Endodermal cell (in vitro differentiated cells): ENCODE measurements around the gene GAL3ST1. TPM values are rescaled to one million over a fixed set of nuclear protein-coding genes. Genes with fewer than 3 reads are reported as not detected.

Experiments
- DNase-seq: peaks from one replicate; pipeline ENCODE4 v3.0.0-alpha.2; 2017
- H3K27ac ChIP-seq: 2 replicates; pipeline ENCODE4 v1.5.1; 2013; ENCODE audit warnings: mild to moderate bottlenecking, low read depth, low read length, moderate library complexity
- H3K27me3 ChIP-seq: 2 replicates; pipeline ENCODE4 v1.6.1; 2013; ENCODE audit warnings: mild to moderate bottlenecking, low read length, moderate library complexity; ENCODE audit not compliant: insufficient read depth, control insufficient read depth, poor library complexity, severe bottlenecking
- H3K36me3 ChIP-seq: 2 replicates; pipeline ENCODE4 v1.7.0; 2013; ENCODE audit warnings: mild to moderate bottlenecking, low read length, moderate library complexity; ENCODE audit not compliant: control insufficient read depth, insufficient read depth
- H3K4me1 ChIP-seq: one replicate; pipeline ENCODE4 v1.7.0; 2013; ENCODE audit warnings: low read length; ENCODE audit not compliant: control insufficient read depth, insufficient read depth
- H3K4me3 ChIP-seq: 2 replicates; pipeline ENCODE4 v1.5.1; 2013; ENCODE audit warnings: mild to moderate bottlenecking, low read length, moderate library complexity
- H3K9ac ChIP-seq: 2 replicates; pipeline ENCODE4 v1.6.1; 2013; ENCODE audit warnings: mild to moderate bottlenecking, low read length, moderate library complexity; ENCODE audit not compliant: poor library complexity, severe bottlenecking; ENCODE audit errors: extremely low read depth
- H3K9me3 ChIP-seq: 2 replicates; pipeline ENCODE4 v1.6.1; 2013; ENCODE audit warnings: mild to moderate bottlenecking, low read length, moderate library complexity; ENCODE audit not compliant: control insufficient read depth
- H3K27ac Mint-ChIP-seq: 2 replicates; pipeline ENCODE4 v1.8.0; 2020; ENCODE audit warnings: mixed read lengths
- H3K27me3 Mint-ChIP-seq: 2 replicates; pipeline ENCODE4 v1.8.0; 2021; ENCODE audit warnings: mild to moderate bottlenecking, mixed read lengths; ENCODE audit not compliant: insufficient read depth
- H3K36me3 Mint-ChIP-seq: 2 replicates; pipeline ENCODE4 v1.8.0; 2020; ENCODE audit warnings: low read depth, mixed read lengths
- H3K4me1 Mint-ChIP-seq: 2 replicates; pipeline ENCODE4 v1.8.0; 2020; ENCODE audit warnings: mixed read lengths
- H3K4me3 Mint-ChIP-seq: 2 replicates; pipeline ENCODE4 v1.8.0; 2020; ENCODE audit warnings: mild to moderate bottlenecking, moderate library complexity, mixed read lengths
- H3K9me3 Mint-ChIP-seq: 2 replicates; pipeline ENCODE4 v1.8.0; 2020; ENCODE audit warnings: mild to moderate bottlenecking, mixed read lengths
- CTCF ChIP-seq: fragments of 200-600 bp; sonication (generic); conservative IDR thresholded peaks from 2 replicates; pipeline ENCODE4 v1.5.0; 2021; ENCODE audit warnings: antibody characterized with exemption, mild to moderate bottlenecking
- WGBS, 2 experiments: methylation state at CpG; one replicate each; pipeline versions ENCODE4 v1.1.5 to v1.1.7; 2013; ENCODE audit warnings: missing lambda C conversion rate in 2 of 2, mixed read lengths in 1 of 2; ENCODE audit not compliant: insufficient coverage in 1 of 2, insufficient read length in 1 of 2; 5-methylcytosine and 5-hydroxymethylcytosine counted together
- total RNA-seq, 2 donors: library from RNA; stranded (reverse); fragmentation: NEBNext Ultra II Directional in 1 of 2; extraction: Animal tissue kit (Norgen Biotek cat#: 25700) in 1 of 2; gene quantifications; 2 replicates in 1 of 2; 3 replicates in 1 of 2; pipeline ENCODE4 v1.2.1, GENCODE V29; 2021

Gene GAL3ST1
- total RNA-seq, 2 donors from 2014 or later: 26.4 to 28.3 TPM

GRCh38 chr22:30516731-30517130 lies 57.7 kb downstream of the GAL3ST1 start:
- Mint-ChIP-seq H3K27ac (no peak overlapping the region), H3K36me3 (no peaks in the 10 kb centered on the region), H3K9me3 (peaks cover 13% of the 10 kb centered on the region), H3K4me3 (no peak overlapping the region), H3K27me3 (peaks cover 3% of the 10 kb centered on the region), H3K4me1 (peaks cover 5% of the 10 kb centered on the region)
- Histone ChIP-seq H3K9me3 (no peaks in the 10 kb centered on the region), H3K4me1 (no peaks in the 10 kb centered on the region), H3K9ac (no peak overlapping the region), H3K4me3 (no peak overlapping the region), H3K27me3 (no peaks in the 10 kb centered on the region), H3K36me3 (no peaks in the 10 kb centered on the region), H3K27ac (no peak overlapping the region)
- 94 to 100% methylated on average over 4 to 5 of the region's 5 CpGs for WGBS, 2 experiments
- no peak for DNase-seq
- no peak for TF ChIP-seq CTCF

GRCh38 chr22:30516273-30516672 lies 58.2 kb downstream of the GAL3ST1 start:
- peaks cover 3% of the 10 kb centered on the region for H3K27me3 Mint-ChIP-seq
- H3K4me3 ChIP-seq: no peak overlapping the region

GRCh38 chr22:30514252-30514651 lies 60.2 kb downstream of the GAL3ST1 start:
- no peak for DNase-seq
- Mint-ChIP-seq H3K27ac (no peak overlapping the region), H3K27me3 (peaks cover 3% of the 10 kb centered on the region), H3K4me1 (peaks cover 1% of the 10 kb centered on the region), H3K9me3 (peaks cover 15% of the 10 kb centered on the region), H3K36me3 (no peaks in the 10 kb centered on the region), H3K4me3 (no peak overlapping the region)
- no peak overlapping the region for H3K4me3 ChIP-seq
- H3K9ac ChIP-seq: no peak overlapping the region
- H3K27ac ChIP-seq: no peak overlapping the region
- H3K4me1 ChIP-seq: no peaks in the 10 kb centered on the region
- H3K36me3 ChIP-seq: no peaks in the 10 kb centered on the region
- H3K27me3 ChIP-seq: no peaks in the 10 kb centered on the region
- WGBS, 2 experiments: 95 to 100% methylated on average over 1 to 4 of the region's 4 CpGs
- no peaks in the 10 kb centered on the region for H3K9me3 ChIP-seq
- no peak for TF ChIP-seq CTCF

More at GRCh38 chr22:30516273-30516672, 58.2 kb downstream of the GAL3ST1 start:
- Mint-ChIP-seq H3K4me3 (no peak overlapping the region), H3K36me3 (no peaks in the 10 kb centered on the region), H3K27ac (no peak overlapping the region), H3K9me3 (peaks cover 15% of the 10 kb centered on the region), H3K4me1 (peaks cover 4% of the 10 kb centered on the region)
- Histone ChIP-seq H3K9ac (no peak overlapping the region), H3K27me3 (no peaks in the 10 kb centered on the region), H3K9me3 (no peaks in the 10 kb centered on the region), H3K4me1 (no peaks in the 10 kb centered on the region), H3K27ac (no peak overlapping the region), H3K36me3 (no peaks in the 10 kb centered on the region)
- DNase-seq: no peak
- TF ChIP-seq CTCF: no peak
- 90 to 92% methylated on average over 2 to 6 of the region's 6 CpGs for WGBS, 2 experiments
